CD14-positive monocyte (primary cell): ENCODE data around the gene ACSL6. TPM values are rescaled to one million over a fixed set of nuclear protein-coding genes. Genes with fewer than 3 reads are reported as not detected.

Experiments used
- DNase-seq, 3 donors: peaks; one replicate each; pipeline ENCODE4 v3.0.0-alpha.2; 2011 to 2022
- H2AFZ ChIP-seq: 2 replicates; pipeline ENCODE4 v1.6.0; 2012; ENCODE audit warnings: mild to moderate bottlenecking, low read depth, low read length, inconsistent platforms; ENCODE audit not compliant: insufficient read depth, poor library complexity, severe bottlenecking
- H3K27ac ChIP-seq, 2 donors: 1 replicate in 1 of 2; 2 replicates in 1 of 2; pipeline ENCODE4 v1.5.1; 2012 to 2013; ENCODE audit warnings: low read length in 2 of 2, control low read depth in 1 of 2, inconsistent platforms in 1 of 2, low read depth in 1 of 2, mild to moderate bottlenecking in 1 of 2
- H3K27me3 ChIP-seq, 2 donors: one replicate each; pipeline versions ENCODE4 v1.6.0 to v1.6.1; 2011 to 2013; ENCODE audit warnings: low read length in 2 of 2; ENCODE audit not compliant: control insufficient read depth in 2 of 2, insufficient read depth in 2 of 2
- H3K36me3 ChIP-seq, 2 donors: replicated peaks in 1 of 2; 1 replicate in 1 of 2; 2 replicates in 1 of 2; pipeline versions ENCODE4 v1.5.1 to v1.6.1; 2012 to 2013; ENCODE audit warnings: low read length in 2 of 2, control low read depth in 1 of 2, inconsistent platforms in 1 of 2, mild to moderate bottlenecking in 1 of 2; ENCODE audit not compliant: insufficient read depth in 2 of 2, control insufficient read depth in 1 of 2
- H3K4me1 ChIP-seq, 2 donors: 1 replicate in 1 of 2; 2 replicates in 1 of 2; pipeline versions ENCODE4 v1.5.1 to v1.6.1; 2012 to 2013; ENCODE audit warnings: low read length in 2 of 2, control low read depth in 1 of 2, inconsistent platforms in 1 of 2, mild to moderate bottlenecking in 1 of 2, moderate library complexity in 1 of 2; ENCODE audit not compliant: insufficient read depth in 2 of 2, control insufficient read depth in 1 of 2
- H3K4me2 ChIP-seq: replicated peaks from 2 replicates; pipeline ENCODE3; 2012; ENCODE audit warnings: low read length, moderate library complexity, mild to moderate bottlenecking; ENCODE audit not compliant: poor library complexity, severe bottlenecking; ENCODE audit errors: extremely low read depth
- H3K4me3 ChIP-seq, 3 experiments: fragments of 200-600 bp in 1 of 3; sonication (generic) in 1 of 3; replicated peaks in 1 of 3; 1 replicate in 2 of 3; 2 replicates in 1 of 3; pipeline ENCODE4 v1.5.1; 2011 to 2013; ENCODE audit warnings: low read length in 3 of 3, mild to moderate bottlenecking in 3 of 3, control low read depth in 2 of 3, low read depth in 2 of 3, inconsistent platforms in 1 of 3, moderate library complexity in 1 of 3
- H3K79me2 ChIP-seq: 2 replicates; pipeline ENCODE4 v1.6.0; 2012; ENCODE audit warnings: mild to moderate bottlenecking, control low read depth, inconsistent platforms, low read length, moderate library complexity; ENCODE audit not compliant: insufficient read depth
- H3K9ac ChIP-seq: 2 replicates; pipeline ENCODE4 v1.6.0; 2017; ENCODE audit warnings: low read length, mild to moderate bottlenecking; ENCODE audit not compliant: insufficient read depth, poor library complexity, severe bottlenecking
- H3K9me3 ChIP-seq, 2 donors: replicated peaks in 1 of 2; 1 replicate in 1 of 2; 2 replicates in 1 of 2; pipeline versions ENCODE4 v1.5.1 to v1.6.1; 2012 to 2013; ENCODE audit warnings: low read length in 2 of 2, control low read depth in 1 of 2; ENCODE audit not compliant: control insufficient read depth in 1 of 2, insufficient read depth in 1 of 2
- H4K20me1 ChIP-seq: 2 replicates; pipeline ENCODE4 v1.6.0; 2012; ENCODE audit warnings: mild to moderate bottlenecking, low read length, control low read depth, moderate library complexity; ENCODE audit not compliant: insufficient read depth
- H3K27ac Mint-ChIP-seq, 7 donors: one replicate each; pipeline ENCODE4 v1.8.0; 2020; ENCODE audit warnings: mild to moderate bottlenecking in 7 of 7, mixed read lengths in 7 of 7, moderate library complexity in 6 of 7, inconsistent platforms in 2 of 7
- H3K27me3 Mint-ChIP-seq, 3 donors: one replicate each; pipeline ENCODE4 v1.8.0; 2021 to 2022; ENCODE audit warnings: low read depth in 3 of 3, mild to moderate bottlenecking in 3 of 3, mixed read lengths in 3 of 3, moderate library complexity in 3 of 3, inconsistent platforms in 1 of 3
- H3K36me3 Mint-ChIP-seq, 2 donors: one replicate each; pipeline ENCODE4 v1.8.0; 2020; ENCODE audit warnings: mixed read lengths in 2 of 2, inconsistent platforms in 1 of 2, mild to moderate bottlenecking in 1 of 2
- H3K4me1 Mint-ChIP-seq: one replicate; pipeline ENCODE4 v1.8.0; 2020; ENCODE audit warnings: mild to moderate bottlenecking, mixed read lengths
- H3K4me3 Mint-ChIP-seq, 2 donors: one replicate each; pipeline ENCODE4 v1.8.0; 2020; ENCODE audit warnings: mild to moderate bottlenecking in 2 of 2, mixed read lengths in 2 of 2, moderate library complexity in 1 of 2
- H3K9me3 Mint-ChIP-seq, 7 donors: one replicate each; pipeline ENCODE4 v1.8.0; 2020 to 2022; ENCODE audit warnings: mixed read lengths in 7 of 7, mild to moderate bottlenecking in 6 of 7, moderate library complexity in 6 of 7, inconsistent platforms in 2 of 7
- CTCF ChIP-seq: fragments of 200-600 bp; IDR thresholded peaks from one replicate; pipeline ENCODE4 v1.8.0; 2022; ENCODE audit warnings: antibody characterized with exemption, mild to moderate bottlenecking
- WGBS: methylation state at CpG from one replicate; pipeline ENCODE4 v1.1.5; 2013; ENCODE audit warnings: missing lambda C conversion rate; ENCODE audit not compliant: insufficient coverage; 5-methylcytosine and 5-hydroxymethylcytosine counted together
- intact Hi-C, 2 donors: fragments of 100-400 bp; cut with micrococcal nuclease; formaldehyde crosslinking; loops; one replicate each; pipeline versions ENCODE4 v1.15.0 to v1.15.1; 2023
- polyA plus RNA-seq, 3 donors: library from polyadenylated mRNA; depleted of rRNA in 1 of 3; unstranded in 2 of 3; stranded (reverse) in 1 of 3; fragments of 300-500 nt in 2 of 3; fragments of >200 nt in 1 of 3; fragmentation: Illumina TruSeq in 2 of 3; gene quantifications; 1 replicate in 2 of 3; 2 replicates in 1 of 3; pipeline ENCODE4 v1.2.3, GENCODE V29; 2012 to 2021

Gene ACSL6
- polyA plus RNA-seq, 3 donors: 0.45 TPM; not detected in 2

- Histone ChIP-seq H3K79me2 (no peaks in the 10 kb centered on the region), H3K9me3 (no peaks in the 10 kb centered on the region), H3K36me3 (no peaks in the 10 kb centered on the region), H2AFZ (no peak overlapping the region), H3K4me3 (no peak overlapping the region), H3K27me3 (no peaks in the 10 kb centered on the region), H4K20me1 (no peaks in the 10 kb centered on the region), H3K4me1 (no peaks in the 10 kb centered on the region), H3K27ac (no peak overlapping the region), H3K9ac (no peak overlapping the region), H3K4me2 (no peak overlapping the region)
- Mint-ChIP-seq H3K27ac (no peak overlapping the region), H3K4me1 (no peaks in the 10 kb centered on the region), H3K9me3 (no peaks in the 10 kb centered on the region), H3K27me3 (peaks cover 6 to 7% (median 6%) of the 10 kb centered on the region in 3 donors), H3K36me3 (no peaks in the 10 kb centered on the region), H3K4me3 (no peak overlapping the region)
- WGBS: 94% methylated on average over 12 of the region's 13 CpGs
- no peak for TF ChIP-seq CTCF
- intact Hi-C loops: no loop called here
- DNase-seq: peak in 1 of 3 donors; percentile 0
Observed at GRCh38 chr5:132059696-132060500, 48.4 kb upstream of the ACSL6 start.

- Mint-ChIP-seq H3K4me3 (no peak overlapping the region), H3K9me3 (no peaks in the 10 kb centered on the region), H3K27me3 (peaks cover 6 to 8% (median 7%) of the 10 kb centered on the region in 3 donors), H3K27ac (peak overlapping the region in 1 of 7 donors; percentile 7), H3K4me1 (no peaks in the 10 kb centered on the region), H3K36me3 (no peaks in the 10 kb centered on the region)
- 95% methylated on average over 9 of the region's 9 CpGs for WGBS
- no peaks in the 10 kb centered on the region for H3K9me3 ChIP-seq
- H3K36me3 ChIP-seq: no peaks in the 10 kb centered on the region
- H3K4me1 ChIP-seq: no peaks in the 10 kb centered on the region
- TF ChIP-seq CTCF: no peak
- no peaks in the 10 kb centered on the region for H4K20me1 ChIP-seq
- H3K27me3 ChIP-seq: no peaks in the 10 kb centered on the region
- no peak overlapping the region for H2AFZ ChIP-seq
- H3K79me2 ChIP-seq: no peaks in the 10 kb centered on the region
- peak in 1 of 3 donors; percentile 2 for DNase-seq
- H3K4me3 ChIP-seq: no peak overlapping the region
- no peak overlapping the region for H3K9ac ChIP-seq
- H3K4me2 ChIP-seq: no peak overlapping the region
- intact Hi-C loops: no loop called here
- H3K27ac ChIP-seq: no peak overlapping the region
Observed at GRCh38 chr5:132059043-132059695, 47.7 kb upstream of the ACSL6 start.
